A172 (cell line): ENCODE data around the gene CLEC2A. TPM values are rescaled to one million over a fixed set of nuclear protein-coding genes. Genes with fewer than 3 reads are reported as not detected.
"Not testable (repeated sequence)": the region's sequence is repeated elsewhere in the genome, so short reads cannot be mapped to it uniquely, and the experiment has no call there.

ENCODE experiments used
- DNase-seq: peaks from one replicate; pipeline ENCODE4 v3.0.0-alpha.2; 2015; ENCODE audit warnings: low spot score
- total RNA-seq: library from RNA; depleted of rRNA; stranded (reverse); fragments of >200 nt; shearing (Covaris generic); gene quantifications from 2 replicates; pipeline ENCODE4 v1.2.3, GENCODE V29; 2014; rRNA removed

The CLEC2A gene
- not detected in 2 replicates for total RNA-seq

DNA sequence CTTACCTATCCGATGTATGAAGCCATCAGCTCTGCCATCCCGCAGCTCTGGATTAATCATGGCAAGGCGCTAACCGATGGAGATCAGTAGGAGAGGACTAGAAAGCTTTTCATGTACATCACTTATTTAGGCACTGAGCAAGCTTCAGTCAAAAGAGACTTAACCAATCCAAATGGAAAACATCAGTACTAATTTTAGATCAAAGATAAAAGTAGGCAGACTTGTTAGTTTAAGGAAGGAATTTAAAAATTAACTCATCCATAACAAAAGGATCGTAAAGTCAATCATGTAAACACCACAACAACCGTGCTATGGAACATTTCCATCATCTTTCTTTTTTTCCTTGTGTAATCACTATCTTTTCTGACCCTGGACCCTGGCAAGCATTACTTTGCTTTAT lies at the start of gene CLEC2A:
Gene CLEC2A, minus strand, starts transcription at position 101 of the 400 bp plus-strand sequence. Its CDS starts 41 bp downstream, at position 60.
- no peak for DNase-seq

- no peak for DNase-seq
Observed at GRCh38 chr12:9980126-9980525, 48.0 kb upstream of the CLEC2A start.

DNA sequence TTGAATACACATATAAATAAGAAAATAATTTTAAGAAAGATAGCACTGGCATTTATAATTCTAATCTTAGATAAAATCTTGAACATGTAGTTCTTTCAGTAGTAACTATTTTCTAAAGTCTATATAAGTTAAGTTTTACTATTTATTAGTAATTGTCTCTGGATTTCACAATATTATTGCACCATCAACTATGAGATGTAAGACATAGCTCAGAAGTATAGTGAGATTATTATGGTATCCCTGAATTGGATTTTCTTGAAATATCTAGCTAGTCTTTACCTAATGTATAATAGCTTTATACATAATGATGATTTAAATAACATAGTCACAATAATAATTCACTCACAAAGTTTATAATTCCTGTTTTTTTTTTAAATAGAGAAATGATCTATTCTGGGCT lies 45.7 kb upstream of the CLEC2A start:
- no peak for DNase-seq

GRCh38 chr12:9976626-9977025 lies 44.5 kb upstream of the CLEC2A start:
- not testable (repeated sequence) for DNase-seq

- DNase-seq: no peak
Observed at GRCh38 chr12:9975614-9976013, 43.4 kb upstream of the CLEC2A start.

GRCh38 chr12:9974731-9975130 lies 42.6 kb upstream of the CLEC2A start:
- not testable (repeated sequence) for DNase-seq

- DNase-seq: no peak
Observed at GRCh38 chr12:9973949-9974348, 41.8 kb upstream of the CLEC2A start.

DNA sequence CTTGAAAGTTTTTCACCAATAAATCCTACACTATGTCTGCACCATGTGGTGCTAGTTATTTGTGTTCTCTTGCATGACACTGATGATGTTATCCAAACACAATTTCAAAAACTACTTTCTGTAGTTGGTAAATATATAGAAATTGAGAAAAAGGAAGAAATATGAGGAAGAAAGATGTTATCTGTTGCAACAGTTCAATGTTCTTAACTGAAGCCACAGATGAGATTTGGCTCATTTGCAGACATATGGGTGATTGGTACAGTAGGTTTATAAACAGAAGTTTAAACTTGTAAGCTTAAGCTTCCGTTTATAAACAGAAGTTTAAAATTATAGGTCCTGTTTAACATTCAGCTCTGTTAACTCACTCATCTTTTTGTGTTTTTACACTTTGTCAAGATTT lies 39.0 kb upstream of the CLEC2A start, which contains the start of gene CLEC12A:
Gene CLEC12A, plus strand, starts transcription at position 229 of the 400 bp plus-strand sequence. CDS start 188 bp downstream, outside the sequence.
- no peak for DNase-seq

DNA sequence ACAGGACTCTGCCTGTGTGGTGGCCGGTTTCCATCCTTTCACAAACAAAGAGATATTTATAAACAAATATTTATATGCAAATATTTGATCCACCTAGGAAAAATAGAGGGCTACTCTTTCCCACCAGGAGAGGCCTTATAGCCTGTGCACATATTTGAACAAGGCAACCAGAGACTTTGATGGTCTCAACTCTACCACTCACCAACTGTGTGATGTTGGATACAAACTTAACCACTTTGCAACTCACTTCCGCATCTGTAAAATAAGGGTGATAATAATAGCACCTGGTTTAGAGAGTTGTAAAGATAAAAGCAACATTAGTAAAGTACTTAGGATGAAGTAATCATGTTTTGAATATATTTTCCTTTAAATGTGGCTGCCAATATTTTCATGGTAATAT lies 37.5 kb upstream of the CLEC2A start:
- DNase-seq: no peak

DNA sequence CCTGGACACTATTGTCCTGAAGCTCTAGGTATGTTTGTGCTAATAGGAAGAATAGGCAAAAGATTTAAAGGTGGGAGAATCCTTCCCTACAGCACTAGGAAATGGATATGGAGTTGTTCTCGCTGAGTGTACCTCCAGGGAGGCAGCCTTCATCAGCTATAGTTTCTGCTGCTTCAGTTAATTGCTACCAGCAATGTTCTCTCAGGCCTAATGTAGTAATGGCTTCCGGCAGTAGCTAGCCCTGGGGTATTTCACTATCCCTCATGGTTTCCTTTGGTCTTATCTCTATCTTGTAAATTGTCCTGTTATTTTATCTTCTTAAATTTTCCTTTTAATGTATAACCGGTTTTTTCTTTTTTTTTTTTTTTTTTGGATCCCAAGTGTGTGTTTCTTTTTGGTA lies 29.7 kb upstream of the CLEC2A start:
- no peak for DNase-seq

- DNase-seq: no peak
Observed at GRCh38 chr12:9961106-9961505, 28.9 kb upstream of the CLEC2A start.

GRCh38 chr12:9960590-9960989 lies 28.4 kb upstream of the CLEC2A start:
- DNase-seq: no peak

DNA sequence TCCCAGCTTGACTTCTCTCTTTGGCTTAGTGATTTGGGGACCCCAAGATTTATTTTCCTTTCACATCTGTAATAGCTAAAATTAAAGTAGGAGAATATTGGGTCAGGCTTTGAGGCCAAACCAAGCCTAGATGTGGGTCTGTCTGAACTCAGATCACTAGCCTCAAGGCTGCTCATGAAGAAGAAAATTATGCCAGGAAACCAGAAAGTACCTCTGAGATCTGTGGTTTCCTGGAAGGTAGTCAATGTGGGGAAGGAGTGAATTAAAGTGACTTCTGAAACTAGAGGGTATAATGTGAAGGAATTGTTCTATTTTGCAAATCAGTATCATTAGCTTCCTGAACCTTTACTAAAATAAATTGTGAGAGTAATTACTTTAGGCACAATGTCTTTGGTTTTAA lies 25.7 kb upstream of the CLEC2A start:
- DNase-seq: no peak

DNA sequence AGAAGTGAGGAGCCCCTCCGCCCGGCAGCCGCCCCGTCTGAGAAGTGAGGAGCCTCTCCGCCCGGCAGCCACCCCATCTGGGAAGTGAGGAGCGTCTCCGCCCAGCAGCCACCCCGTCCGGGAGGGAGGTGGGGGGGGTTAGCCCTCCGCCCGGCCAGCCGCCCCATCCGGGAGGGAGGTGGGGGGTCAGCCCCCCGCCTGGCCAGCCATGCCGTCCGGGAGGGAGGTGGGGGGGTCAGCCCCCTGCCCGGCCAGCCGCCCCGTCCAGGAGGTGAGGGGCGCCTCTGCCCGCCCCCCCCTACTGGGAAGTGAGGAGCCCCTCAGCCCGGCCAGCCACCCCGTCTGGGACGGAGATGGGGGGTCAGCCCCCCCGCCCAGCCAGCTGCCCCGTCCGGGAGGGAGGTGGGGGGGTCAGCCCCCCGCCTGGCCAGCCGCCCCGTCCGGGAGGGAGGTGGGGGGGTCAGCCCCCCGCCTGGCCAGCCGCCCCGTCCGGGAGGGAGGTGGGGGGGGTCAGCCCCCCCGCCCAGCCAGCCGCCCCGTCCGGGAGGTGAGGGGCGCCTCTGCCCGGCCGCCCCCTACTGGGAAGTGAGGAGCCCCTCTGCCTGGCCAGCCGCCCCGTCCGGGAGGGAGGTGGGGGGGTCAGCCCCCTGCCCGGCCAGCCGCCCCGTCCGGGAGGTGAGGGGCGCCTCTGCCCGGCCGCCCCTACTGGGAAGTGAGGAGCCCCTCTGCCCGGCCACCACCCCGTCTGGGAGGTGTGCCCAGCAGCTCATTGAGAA lies 21.0 kb upstream of the CLEC2A start:
- not testable (repeated sequence) for DNase-seq

- DNase-seq: no peak
Observed at GRCh38 chr12:9951026-9951675, 19.0 kb upstream of the CLEC2A start.

DNA sequence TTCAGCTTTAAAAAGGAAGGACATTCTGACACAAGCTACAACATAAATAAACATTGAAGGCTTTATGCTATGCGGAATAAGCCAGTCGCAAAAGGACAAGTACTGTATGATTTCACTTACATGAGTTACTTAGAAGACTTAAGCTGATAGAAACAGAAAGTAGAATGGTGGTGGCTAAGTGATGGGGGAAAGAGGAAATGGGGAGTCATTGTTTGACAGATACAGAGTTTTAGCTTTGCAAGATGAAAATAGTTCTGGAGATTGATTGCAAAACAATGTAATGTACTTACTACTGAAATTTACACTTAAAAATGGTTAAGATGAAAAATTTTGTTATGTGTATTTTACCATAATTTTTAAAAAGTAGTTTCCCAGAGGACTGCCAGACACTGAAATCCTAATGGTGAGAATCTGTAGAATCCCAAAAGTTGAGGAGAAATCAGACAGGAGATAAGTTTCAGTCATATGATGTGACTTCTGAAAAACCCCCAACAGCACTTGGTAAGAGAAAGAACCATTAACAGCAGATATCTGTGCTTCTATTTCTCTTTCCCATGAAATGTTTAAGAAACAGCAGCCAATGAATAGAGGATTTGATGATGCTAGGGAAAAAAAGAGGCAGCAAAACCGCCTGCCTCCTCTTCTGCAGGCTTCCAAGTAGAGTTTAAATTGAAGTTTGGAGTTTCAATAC lies 16.6 kb upstream of the CLEC2A start:
- DNase-seq: no peak

DNA sequence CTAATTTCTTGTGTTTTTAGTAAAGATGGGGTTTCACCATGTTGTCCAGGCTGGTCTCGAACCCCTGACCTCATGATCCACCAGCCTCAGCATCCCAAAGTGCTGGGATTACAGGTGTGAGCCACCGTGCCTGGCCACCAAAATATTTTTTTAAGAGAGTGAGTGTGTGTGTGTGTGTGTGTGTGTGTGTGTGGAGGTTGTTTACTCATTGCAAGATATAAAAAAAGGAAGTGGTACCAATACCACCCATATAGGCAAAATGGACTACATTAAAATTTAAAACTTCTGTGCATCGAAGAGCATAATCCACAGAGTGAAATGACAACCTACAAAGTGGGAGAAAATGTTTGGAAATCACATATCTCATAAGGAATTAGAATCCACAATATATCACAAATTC lies 15.5 kb upstream of the CLEC2A start:
- DNase-seq: no peak

DNA sequence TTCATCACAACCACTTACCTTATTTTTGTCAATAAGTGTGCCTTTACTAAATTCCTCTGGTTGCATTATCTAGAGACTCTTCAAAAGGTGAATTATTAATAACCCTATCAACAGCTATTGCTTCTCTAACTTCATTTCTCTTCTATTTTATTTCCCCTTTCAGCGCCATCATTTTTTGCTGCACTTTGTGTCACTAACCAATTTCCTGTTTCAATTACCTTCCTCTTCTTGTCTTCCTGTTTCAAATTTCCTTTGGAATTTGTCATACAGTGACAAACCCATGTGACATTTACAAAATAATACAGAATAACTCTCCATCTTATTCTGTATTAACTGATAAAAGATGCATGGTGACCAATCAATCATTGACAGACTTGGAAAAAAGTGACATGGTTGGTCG lies 12.2 kb upstream of the CLEC2A start:
- no peak for DNase-seq

DNA sequence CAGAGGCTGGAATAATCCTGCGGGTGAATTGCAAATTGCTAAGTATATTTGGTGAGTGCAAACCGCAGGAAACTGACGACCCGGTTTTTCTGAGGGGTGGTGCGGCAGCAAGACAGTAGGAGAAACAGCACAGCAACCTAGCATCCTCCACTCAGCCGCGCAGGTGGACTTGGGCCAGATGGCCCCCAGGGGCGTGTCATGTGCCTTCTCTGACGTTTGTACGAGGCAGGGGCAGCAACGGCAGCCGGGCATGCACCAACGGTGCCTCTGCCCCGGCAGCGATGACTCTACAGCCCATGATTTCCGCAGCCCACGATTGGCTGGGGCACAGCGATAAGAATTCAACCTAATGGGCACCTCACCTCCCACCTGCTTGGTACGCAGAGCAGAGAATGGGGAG lies 11.1 kb upstream of the CLEC2A start:
- no peak for DNase-seq

- DNase-seq: no peak
Observed at GRCh38 chr12:9941838-9942237, 9.7 kb upstream of the CLEC2A start.

DNA sequence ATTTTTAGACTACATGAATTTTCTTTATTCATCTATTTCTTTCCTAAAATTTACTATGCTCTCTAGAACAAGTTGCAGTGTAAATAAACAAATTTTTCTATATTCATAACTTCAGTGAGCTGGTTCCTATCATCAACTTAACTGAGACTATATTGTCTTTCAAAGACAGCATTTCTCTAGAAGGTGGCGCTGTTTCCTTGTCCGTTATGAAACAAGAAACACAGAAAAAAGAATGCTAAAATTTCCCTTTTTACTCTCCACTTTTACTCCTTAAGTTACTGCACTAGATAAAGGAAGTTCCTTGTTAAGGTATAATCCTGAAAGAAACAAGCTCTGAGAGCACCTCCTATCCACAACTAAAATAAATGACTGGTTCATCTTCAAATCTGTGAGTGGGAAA lies 8.2 kb upstream of the CLEC2A start:
- no peak for DNase-seq

DNA sequence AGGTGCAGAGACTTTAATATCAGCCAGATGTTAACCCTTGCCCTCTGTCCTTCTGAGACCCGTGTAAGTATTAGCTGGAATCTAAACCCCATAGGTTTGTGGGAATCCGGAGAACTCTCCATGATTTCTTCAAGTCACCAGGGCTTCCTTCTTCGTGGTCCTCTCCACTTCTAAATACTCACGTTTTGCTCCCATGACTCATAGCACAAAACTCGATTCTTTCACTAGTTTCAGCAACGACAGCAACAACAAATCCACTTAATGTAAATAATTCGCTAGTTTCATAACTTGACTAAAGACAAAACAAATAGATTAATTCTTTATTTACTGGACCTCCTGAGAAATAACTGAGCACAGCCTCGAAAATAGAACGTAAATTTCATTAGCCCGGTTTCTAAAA lies 4.4 kb upstream of the CLEC2A start:
- no peak for DNase-seq

GRCh38 chr12:9935026-9935425 lies 2.9 kb upstream of the CLEC2A start:
- no peak for DNase-seq
